Activated CD4-positive, alpha-beta T cell treated with anti-CD3 and anti-CD28 coated beads, Interleukin-2, Interleukin-6, amounts not matched to agents 100 ng/mL and 50 ng/mL, durations not matched to agents 16 hours and 8 hours (primary cell): Measurements from ENCODE around the gene RAP1A.
"Not testable (repeated sequence)": the region's sequence is repeated elsewhere in the genome, so short reads cannot be mapped to it uniquely, and the experiment has no call there.

ENCODE experiments used
- DNase-seq: peaks from one replicate; pipeline ENCODE4 v3.0.0-alpha.2; 2020

RAP1A gene

GRCh38 chr1:111671852-111672251, 52.3 kb downstream of the RAP1A start:
- no peak for DNase-seq

- DNase-seq = no peak
Measured at GRCh38 chr1:111672331-111672730, 52.7 kb downstream of the RAP1A start.

- DNase-seq = no peak
Measured at GRCh38 chr1:111677604-111678003, 58.0 kb downstream of the RAP1A start.

- DNase-seq = no peak
Measured at GRCh38 chr1:111679541-111679940, 60.0 kb downstream of the RAP1A start.

GRCh38 chr1:111680212-111680800, 60.7 kb downstream of the RAP1A start:
- DNase-seq = not testable (repeated sequence)

GRCh38 chr1:111685293-111686153, 65.9 kb downstream of the RAP1A start:
- not testable (repeated sequence) for DNase-seq

GRCh38 chr1:111690306-111690617, 70.7 kb downstream of the RAP1A start:
- DNase-seq = no peak

GRCh38 chr1:111691886-111692285, 72.3 kb downstream of the RAP1A start:
- DNase-seq = no peak

- DNase-seq = no peak
Measured at GRCh38 chr1:111695801-111696200, 76.2 kb downstream of the RAP1A start.

- DNase-seq = no peak
Measured at GRCh38 chr1:111696330-111696729, 76.7 kb downstream of the RAP1A start.

GRCh38 chr1:111699268-111699667, 79.7 kb downstream of the RAP1A start:
- no peak for DNase-seq

- DNase-seq = no peak
Measured at GRCh38 chr1:111702504-111703050, 83.0 kb downstream of the RAP1A start.

- DNase-seq = no peak
Measured at GRCh38 chr1:111704240-111704639, 84.7 kb downstream of the RAP1A start.

GRCh38 chr1:111704776-111705175, 85.2 kb downstream of the RAP1A start:
- peak; percentile 19 for DNase-seq

GRCh38 chr1:111705841-111706240, 86.3 kb downstream of the RAP1A start:
- DNase-seq = no peak

GRCh38 chr1:111706921-111707320, 87.3 kb downstream of the RAP1A start:
- no peak for DNase-seq

- no peak for DNase-seq
Measured at GRCh38 chr1:111707906-111708305, 88.3 kb downstream of the RAP1A start.

- peak; percentile 47 for DNase-seq
Measured at GRCh38 chr1:111709986-111710385, 90.4 kb downstream of the RAP1A start.

- DNase-seq = no peak
Measured at GRCh38 chr1:111716333-111716732, 96.7 kb downstream of the RAP1A start.

- no peak for DNase-seq
Measured at GRCh38 chr1:111717450-111717849, 97.9 kb downstream of the RAP1A start.

- DNase-seq = no peak
Measured at GRCh38 chr1:111719135-111719534, 99.5 kb downstream of the RAP1A start.

- DNase-seq = no peak
Measured at GRCh38 chr1:111719674-111720132, 100.1 kb downstream of the RAP1A start.

GRCh38 chr1:111720274-111720976, 100.8 kb downstream of the RAP1A start:
- no peak for DNase-seq
